Small intestine (tissue), 16 donors: Measurements from ENCODE around the gene EEF1E1. TPM values are rescaled to one million over a fixed set of nuclear protein-coding genes. Genes with fewer than 3 reads are reported as not detected.

Experiments used
- DNase-seq, 2 donors: peaks; one replicate each; pipeline versions ENCODE4 v3.0.0 to v3.0.0-alpha.2; 2013
- FAIRE-seq: peaks from 2 replicates; lab custom pipeline; 2012; peaks lifted over from hg19 to GRCh38; lab: Jason Lieb, UNC
- H3K27ac ChIP-seq, 3 donors: one replicate each; pipeline ENCODE4 v1.5.1; 2013; ENCODE audit warnings: low read length in 2 of 3, mild to moderate bottlenecking in 2 of 3, control low read depth in 1 of 3, inconsistent platforms in 1 of 3, low read depth in 1 of 3, moderate library complexity in 1 of 3
- H3K27me3 ChIP-seq, 3 donors: one replicate each; pipeline ENCODE4 v1.6.1; 2013; ENCODE audit warnings: low read length in 3 of 3, inconsistent platforms in 1 of 3; ENCODE audit not compliant: control insufficient read depth in 3 of 3, insufficient read depth in 3 of 3
- H3K36me3 ChIP-seq, 3 donors: one replicate each; pipeline ENCODE4 v1.6.1; 2013; ENCODE audit warnings: low read length in 3 of 3, inconsistent platforms in 1 of 3, low read depth in 1 of 3, mild to moderate bottlenecking in 1 of 3, moderate library complexity in 1 of 3; ENCODE audit not compliant: control insufficient read depth in 3 of 3, insufficient read depth in 2 of 3
- H3K4me1 ChIP-seq, 3 donors: one replicate each; pipeline ENCODE4 v1.6.1; 2013; ENCODE audit warnings: low read length in 2 of 3, inconsistent platforms in 1 of 3, low read depth in 1 of 3, mild to moderate bottlenecking in 1 of 3, moderate library complexity in 1 of 3; ENCODE audit not compliant: control insufficient read depth in 3 of 3, insufficient read depth in 2 of 3
- H3K4me3 ChIP-seq, 3 donors: one replicate each; pipeline ENCODE4 v1.5.1; 2013; ENCODE audit warnings: low read length in 3 of 3, control low read depth in 1 of 3, inconsistent platforms in 1 of 3, low read depth in 1 of 3, mild to moderate bottlenecking in 1 of 3, moderate library complexity in 1 of 3
- H3K9me3 ChIP-seq, 2 donors: one replicate each; pipeline ENCODE4 v1.6.1; 2013; ENCODE audit warnings: low read depth in 1 of 2, low read length in 1 of 2; ENCODE audit not compliant: control insufficient read depth in 2 of 2, insufficient read depth in 1 of 2
- WGBS, 3 donors: extraction: QIAGEN DNeasy Blood & Tissue Kit; methylation state at CpG; one replicate each; pipeline ENCODE4 v1.1.7; 2013; 5-methylcytosine and 5-hydroxymethylcytosine counted together
- long read RNA-seq, 10 donors: transcript quantifications; one replicate each; lab custom pipeline, GENCODE V29; 2026
- polyA plus RNA-seq, 4 donors: library from polyadenylated mRNA; stranded (reverse) in 3 of 4; unstranded in 1 of 4; fragments of 200-250 nt in 3 of 4; fragments of 120-200 nt in 1 of 4; gene quantifications; one replicate each; pipeline versions ENCODE4 v1.2.1 to v1.2.3, GENCODE V29; 2013
- donor health status: healthy with polysubstance abuse.
- donor health status: control.
- donor health status: control.
- donor health status: Bipolar disorder and iron deficiency.
- donor health status: healthy.

The EEF1E1 gene
- 10 to 100 TPM; 14.3 to 36.3 (median 20.4) TPM for polyA plus RNA-seq
- long read RNA-seq, donor 1, transcript EEF1E1-201 (4 exons, 1,077 nt), result major isoform, 47 of 73 reads
- long read RNA-seq, donor 1, partial matches to known transcripts, result 23 of 73 reads
- long read RNA-seq, donor 1, other reads (novel, unspliced or antisense), result 0 of 73 reads
- long read RNA-seq, donor 2, transcript EEF1E1-201 (4 exons, 1,077 nt), result major isoform, 6 of 13 reads
- long read RNA-seq, donor 2, partial matches to known transcripts, result 6 of 13 reads
- long read RNA-seq, donor 2, other reads (novel, unspliced or antisense), result 0 of 13 reads
- long read RNA-seq, donor 3, transcript EEF1E1-201 (4 exons, 1,077 nt), result major isoform, 13 of 27 reads
- long read RNA-seq, donor 3, partial matches to known transcripts, result 11 of 27 reads
- long read RNA-seq, donor 3, other reads (novel, unspliced or antisense), result 0 of 27 reads
- long read RNA-seq, donor 4, result 0 reads
- long read RNA-seq, donor 5, partial matches to known transcripts, result 5 of 8 reads
- long read RNA-seq, donor 5, other reads (novel, unspliced or antisense), result 0 of 8 reads
- long read RNA-seq, donor 6, transcript EEF1E1-201 (4 exons, 1,077 nt), result major isoform, 6 of 15 reads
- long read RNA-seq, donor 6, partial matches to known transcripts, result 6 of 15 reads
- long read RNA-seq, donor 6, other reads (novel, unspliced or antisense), result 0 of 15 reads
- long read RNA-seq, donor 7, transcript EEF1E1-205 (3 exons, 654 nt), result minor isoform, 11 of 56 reads
- long read RNA-seq, donor 7, transcript EEF1E1-201 (4 exons, 1,077 nt), result major isoform, 26 of 56 reads
- long read RNA-seq, donor 7, partial matches to known transcripts, result 19 of 56 reads
- long read RNA-seq, donor 7, other reads (novel, unspliced or antisense), result 0 of 56 reads
- long read RNA-seq, donor 8, partial matches to known transcripts, result 0 of 5 reads
- long read RNA-seq, donor 8, other reads (novel, unspliced or antisense), result 0 of 5 reads
- long read RNA-seq, donor 9, partial matches to known transcripts, result 0 of 4 reads
- long read RNA-seq, donor 9, other reads (novel, unspliced or antisense), result 0 of 4 reads
- long read RNA-seq, donor 10, transcript EEF1E1-201 (4 exons, 1,077 nt), result major isoform, 25 of 42 reads
- long read RNA-seq, donor 10, partial matches to known transcripts, result 14 of 42 reads
- long read RNA-seq, donor 10, other reads (novel, unspliced or antisense), result 0 of 42 reads

- Histone ChIP-seq H3K27ac (peak within 1 kb of the TSS; percentile 43 to 74 (median 54)), H3K9me3 (no peaks in the 10 kb centered on the region), H3K36me3 (peaks cover 0 to 3% (median 0%) of the 10 kb centered on the region in 3 donors), H3K4me1 (peaks cover 0 to 3% (median 0%) of the 10 kb centered on the region in 3 donors), H3K27me3 (no peaks in the 10 kb centered on the region), H3K4me3 (peak within 1 kb of the TSS; percentile 65 to 87 (median 73))
- DNase-seq (peak; percentile 98), FAIRE-seq (no peak)
- WGBS, 3 donors, result 0 to 2% (median 1%) methylated on average over 41 to 43 of the region's 43 CpGs
Observed at GRCh38 chr6:8102122-8102958, at the start of gene EEF1E1. Gene EEF1E1, minus strand, starts transcription at chr6:8102548. Its CDS starts 27 bp downstream, at chr6:8102521.

- Histone ChIP-seq H3K27me3 (peaks cover 0 to 2% (median 0%) of the 10 kb centered on the region in 3 donors), H3K4me3 (no peak overlapping the region), H3K36me3 (no peaks in the 10 kb centered on the region), H3K27ac (no peak overlapping the region), H3K9me3 (no peaks in the 10 kb centered on the region), H3K4me1 (no peaks in the 10 kb centered on the region)
- DNase-seq (no peak), FAIRE-seq (no peak)
- WGBS, 3 donors, result 90 to 100% (median 92%) methylated on average over 1 of the region's 1 CpG
Observed at GRCh38 chr6:8149350-8149749, 47.0 kb upstream of the EEF1E1 start.

GRCh38 chr6:8143945-8144344 lies 41.6 kb upstream of the EEF1E1 start:
- H3K27ac ChIP-seq, result no peak overlapping the region
- no peaks in the 10 kb centered on the region for H3K4me1 ChIP-seq
- no peak for DNase-seq
- no peaks in the 10 kb centered on the region for H3K9me3 ChIP-seq
- H3K27me3 ChIP-seq, result peaks cover 0 to 4% (median 0%) of the 10 kb centered on the region in 3 donors
- H3K4me3 ChIP-seq, result no peak overlapping the region
- WGBS, 3 donors, result 83 to 95% (median 91%) methylated on average over 2 of the region's 2 CpGs
- no peak for FAIRE-seq
- H3K36me3 ChIP-seq, result no peaks in the 10 kb centered on the region

- Histone ChIP-seq H3K9me3 (no peaks in the 10 kb centered on the region), H3K4me3 (no peak overlapping the region), H3K4me1 (no peaks in the 10 kb centered on the region), H3K27me3 (peaks cover 0 to 2% (median 0%) of the 10 kb centered on the region in 3 donors), H3K36me3 (no peaks in the 10 kb centered on the region), H3K27ac (no peak overlapping the region)
- 87 to 92% (median 89%) methylated on average over 7 of the region's 7 CpGs for WGBS, 3 donors
- no peak for FAIRE-seq
- no peak for DNase-seq
Observed at GRCh38 chr6:8139451-8139850, 37.1 kb upstream of the EEF1E1 start.

- 23 to 42% (median 39%) methylated on average over 6 of the region's 6 CpGs for WGBS, 3 donors
Observed at GRCh38 chr6:8137529-8137939, 35.2 kb upstream of the EEF1E1 start.

GRCh38 chr6:8135276-8135675 lies 32.9 kb upstream of the EEF1E1 start:
- FAIRE-seq (no peak), DNase-seq (no peak)
- H3K4me3 ChIP-seq, result no peak overlapping the region
- WGBS, 3 donors, result 71 to 80% (median 73%) methylated on average over 3 of the region's 3 CpGs
- no peaks in the 10 kb centered on the region for H3K36me3 ChIP-seq
- H3K27me3 ChIP-seq, result peaks cover 0 to 3% (median 2%) of the 10 kb centered on the region in 3 donors
- no peak overlapping the region for H3K27ac ChIP-seq
- no peaks in the 10 kb centered on the region for H3K4me1 ChIP-seq
- no peaks in the 10 kb centered on the region for H3K9me3 ChIP-seq

More at GRCh38 chr6:8137529-8137939, 35.2 kb upstream of the EEF1E1 start:
- Histone ChIP-seq H3K27ac (no peak overlapping the region), H3K27me3 (peaks cover 0 to 2% (median 0%) of the 10 kb centered on the region in 3 donors), H3K4me3 (no peak overlapping the region), H3K9me3 (no peaks in the 10 kb centered on the region), H3K4me1 (no peaks in the 10 kb centered on the region), H3K36me3 (no peaks in the 10 kb centered on the region)
- DNase-seq (no peak), FAIRE-seq (no peak)

- Histone ChIP-seq H3K9me3 (no peaks in the 10 kb centered on the region), H3K27ac (no peak overlapping the region), H3K4me1 (no peaks in the 10 kb centered on the region), H3K36me3 (no peaks in the 10 kb centered on the region), H3K27me3 (peaks cover 0 to 3% (median 0%) of the 10 kb centered on the region in 3 donors), H3K4me3 (no peak overlapping the region)
- 57 to 70% (median 65%) methylated on average over 6 of the region's 6 CpGs for WGBS, 3 donors
- FAIRE-seq, result no peak
- DNase-seq, result no peak
Observed at GRCh38 chr6:8132130-8132529, 29.8 kb upstream of the EEF1E1 start.
